PC-9 (cell line): ENCODE data around the gene B4GALNT2. TPM values are rescaled to one million over a fixed set of nuclear protein-coding genes. Genes with fewer than 3 reads are reported as not detected.

Source experiments
- BruUV-seq: library from RNA; stranded (reverse); fragments of 400-500 nt; replicated peaks from 2 replicates; lab custom pipeline; 2021; lab: Mats Ljungman, UMichigan
- CTCF ChIA-PET: fragments of 300-600 bp; sonication (Branson Sonifier 250); formaldehyde crosslinking; loops from one replicate; lab custom pipeline; 2022; ENCODE audit warnings: antibody characterized with exemption; lab: Charles Lee
- POLR2A ChIA-PET: fragments of 300-600 bp; sonication (Branson Sonifier 250); formaldehyde crosslinking; loops from one replicate; lab custom pipeline; 2022; ENCODE audit warnings: antibody characterized with exemption; ENCODE audit not compliant: unreplicated experiment; lab: Charles Lee
- DNase-seq, 2 experiments: peaks; one replicate each; pipeline versions ENCODE4 v3.0.0 to v3.0.0-alpha.2; 2015 to 2022; ENCODE audit warnings: mixed read lengths in 1 of 2
- H2AFZ ChIP-seq: fragments of 200-600 bp; sonication (generic); 2 replicates; pipeline ENCODE4 v1.8.1; 2017; ENCODE audit warnings: antibody characterized with exemption
- H3F3A ChIP-seq: fragments of 200-600 bp; sonication (generic); 2 replicates; pipeline ENCODE4 v1.8.1; 2017; ENCODE audit warnings: antibody characterized with exemption, mild to moderate bottlenecking, low read depth; ENCODE audit not compliant: insufficient read depth
- H3K27ac ChIP-seq: fragments of 200-600 bp; sonication (generic); 2 replicates; pipeline ENCODE4 v1.6.1; 2016; ENCODE audit warnings: mixed run types
- H3K27me3 ChIP-seq: fragments of 200-600 bp; sonication (generic); 2 replicates; pipeline ENCODE4 v1.6.1; 2016; ENCODE audit warnings: low read depth, mixed run types; ENCODE audit not compliant: insufficient read depth
- H3K36me3 ChIP-seq: fragments of 200-600 bp; sonication (generic); 2 replicates; pipeline ENCODE4 v1.6.1; 2016; ENCODE audit warnings: low read depth, mixed run types
- H3K4me1 ChIP-seq: fragments of 200-600 bp; sonication (generic); replicated peaks from 2 replicates; pipeline ENCODE4 v1.6.1; 2016; ENCODE audit warnings: mixed run types; ENCODE audit not compliant: insufficient read depth
- H3K4me2 ChIP-seq: fragments of 200-600 bp; sonication (generic); 2 replicates; pipeline ENCODE4 v1.6.1; 2017; ENCODE audit warnings: mixed run types
- H3K4me3 ChIP-seq: fragments of 200-600 bp; sonication (generic); 2 replicates; pipeline ENCODE4 v1.6.1; 2016; ENCODE audit warnings: mixed run types
- H3K79me2 ChIP-seq: fragments of 200-600 bp; sonication (generic); 2 replicates; pipeline ENCODE4 v1.6.1; 2017; ENCODE audit warnings: low read depth, mixed run types
- H3K9me2 ChIP-seq: fragments of 200-600 bp; sonication (generic); 2 replicates; pipeline ENCODE4 v1.8.1; 2017; ENCODE audit warnings: mild to moderate bottlenecking; ENCODE audit not compliant: insufficient read depth
- H3K9me3 ChIP-seq: fragments of 200-600 bp; sonication (generic); 2 replicates; pipeline ENCODE4 v1.8.1; 2016; ENCODE audit warnings: low read depth; ENCODE audit not compliant: insufficient read depth
- H4K20me1 ChIP-seq: fragments of 200-600 bp; sonication (generic); 2 replicates; pipeline ENCODE4 v1.8.1; 2017; ENCODE audit not compliant: insufficient read depth
- EZH2 ChIP-seq: fragments of 200-600 bp; sonication (generic); IDR thresholded peaks from 2 replicates; pipeline ENCODE4 v1.8.0; 2017; ENCODE audit warnings: antibody characterized with exemption, low read depth
- intact Hi-C: fragments of 100-400 bp; cut with micrococcal nuclease; formaldehyde crosslinking; loops from one replicate; pipeline ENCODE4 v1.10.0; 2022; ENCODE audit not compliant: unreplicated experiment
- total RNA-seq: library from RNA; stranded (reverse); gene quantifications from 2 replicates; pipeline ENCODE4 v1.2.3, GENCODE V29; 2021
- TF ChIP-seq, protein P1 (sequence below): fragments of 200-600 bp; sonication (generic); conservative IDR thresholded peaks from 2 replicates; pipeline ENCODE4 v1.6.1; 2017; ENCODE audit warnings: mixed run types, antibody characterized with exemption, mild to moderate bottlenecking, moderate library complexity

B4GALNT2 gene
- total RNA-seq, 1 experiment from 2014 or later = not detected

DNA sequence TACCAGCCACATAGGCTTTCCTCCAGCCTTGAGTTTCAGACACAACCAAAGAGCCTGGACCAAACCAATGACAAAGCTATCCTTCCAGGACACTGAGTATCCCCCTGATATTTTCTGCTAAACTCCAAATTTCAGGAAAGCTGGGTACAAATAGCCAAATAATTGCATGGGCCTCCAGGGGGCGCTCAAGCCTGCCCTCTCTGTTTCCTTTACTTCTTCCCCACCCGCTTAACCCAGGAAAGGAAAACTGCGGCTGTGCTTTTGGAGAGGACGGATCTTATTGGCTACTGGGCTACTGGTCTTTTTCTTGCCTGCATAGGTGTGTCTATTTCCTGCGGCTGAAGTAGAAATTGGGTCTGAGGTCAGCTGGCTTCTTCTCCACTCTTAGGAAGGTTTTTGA, 47.7 kb downstream of the B4GALNT2 start:
- Histone ChIP-seq H4K20me1 (no peaks in the 10 kb centered on the region), H3K27ac (no peak overlapping the region), H3K36me3 (no peaks in the 10 kb centered on the region), H3K4me1 (no peaks in the 10 kb centered on the region), H3K9me2 (no peaks in the 10 kb centered on the region), H3K27me3 (peaks cover 16% of the 10 kb centered on the region; the same call in 1 of the 2 replicates), H3K79me2 (no peaks in the 10 kb centered on the region), H3K4me3 (no peak overlapping the region), H3K4me2 (no peak overlapping the region), H3K9me3 (peaks cover 17% of the 10 kb centered on the region), H2AFZ (no peak overlapping the region), H3F3A (no peaks in the 10 kb centered on the region)
- no peak for TF ChIP-seq EZH2
- TF ChIP-seq, protein P1, sequence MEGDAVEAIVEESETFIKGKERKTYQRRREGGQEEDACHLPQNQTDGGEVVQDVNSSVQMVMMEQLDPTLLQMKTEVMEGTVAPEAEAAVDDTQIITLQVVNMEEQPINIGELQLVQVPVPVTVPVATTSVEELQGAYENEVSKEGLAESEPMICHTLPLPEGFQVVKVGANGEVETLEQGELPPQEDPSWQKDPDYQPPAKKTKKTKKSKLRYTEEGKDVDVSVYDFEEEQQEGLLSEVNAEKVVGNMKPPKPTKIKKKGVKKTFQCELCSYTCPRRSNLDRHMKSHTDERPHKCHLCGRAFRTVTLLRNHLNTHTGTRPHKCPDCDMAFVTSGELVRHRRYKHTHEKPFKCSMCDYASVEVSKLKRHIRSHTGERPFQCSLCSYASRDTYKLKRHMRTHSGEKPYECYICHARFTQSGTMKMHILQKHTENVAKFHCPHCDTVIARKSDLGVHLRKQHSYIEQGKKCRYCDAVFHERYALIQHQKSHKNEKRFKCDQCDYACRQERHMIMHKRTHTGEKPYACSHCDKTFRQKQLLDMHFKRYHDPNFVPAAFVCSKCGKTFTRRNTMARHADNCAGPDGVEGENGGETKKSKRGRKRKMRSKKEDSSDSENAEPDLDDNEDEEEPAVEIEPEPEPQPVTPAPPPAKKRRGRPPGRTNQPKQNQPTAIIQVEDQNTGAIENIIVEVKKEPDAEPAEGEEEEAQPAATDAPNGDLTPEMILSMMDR = peak; percentile 87
- intact Hi-C loops = loop anchor here (1.0 kb wide), 1 partner anchor 47 kb away; no protein-coding TSS in a partner anchor
- BruUV-seq = no TSS peak
- CTCF ChIA-PET = interaction anchor here (0.5 to 0.7 kb wide), 4 partner anchors 56 to 236 kb away, joined by 3 to 11 read pairs (median 4); partner anchors contain the start of gene SNF8
- DNase-seq = peak in 1 of 2 experiments; percentile 62
- POLR2A ChIA-PET = interaction anchor here (0.7 kb wide), 1 partner anchor 19 kb away, joined by 3 read pairs; no protein-coding TSS in a partner anchor

DNA sequence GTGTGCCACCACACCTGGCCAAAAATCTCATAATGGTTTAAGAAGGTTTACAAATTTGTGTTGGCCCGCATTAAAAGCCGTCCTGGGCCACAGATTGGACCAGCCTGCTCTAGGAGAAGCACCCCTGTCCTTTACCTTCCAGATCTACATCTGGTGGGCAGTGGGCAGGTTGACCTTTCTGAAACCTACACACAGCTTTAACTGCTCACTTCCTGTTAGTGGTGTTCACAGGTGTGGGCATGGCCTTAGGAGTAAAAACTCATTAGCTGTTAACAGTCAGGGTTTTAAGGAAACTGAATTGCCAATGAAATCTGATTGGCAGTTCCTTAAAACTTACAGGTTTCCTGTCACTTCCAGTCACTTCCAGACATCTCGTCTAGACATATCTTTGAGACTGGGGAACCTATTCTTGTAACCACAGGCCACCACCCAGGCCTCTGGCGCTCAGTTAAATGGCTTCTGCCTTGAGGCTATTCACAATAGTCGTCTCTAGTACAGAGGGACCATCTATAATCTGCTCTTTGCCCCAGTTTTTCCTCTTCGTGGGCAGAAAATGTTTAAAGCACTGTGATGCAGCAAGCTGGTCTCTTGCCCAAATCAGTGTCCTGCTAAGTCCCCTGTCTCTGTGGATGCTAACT, 48.5 kb downstream of the B4GALNT2 start:
- ChIA-PET POLR2A (interaction anchor here (0.7 kb wide), 1 partner anchor 20 kb away, joined by 3 read pairs; no protein-coding TSS in a partner anchor), CTCF (interaction anchor here (0.6 to 0.7 kb wide), 3 partner anchors 17 to 107 kb away, joined by 3 to 11 read pairs (median 3); no protein-coding TSS in a partner anchor)
- intact Hi-C loops = loop anchor here (1.0 kb wide), 1 partner anchor 46 kb away; no protein-coding TSS in a partner anchor
- H3K9me2 ChIP-seq = no peaks in the 10 kb centered on the region
- BruUV-seq = no TSS peak
- H3K4me2 ChIP-seq = no peak overlapping the region
- TF ChIP-seq EZH2 = no peak
- TF ChIP-seq, protein P1 = no peak
- H3K4me3 ChIP-seq = no peak overlapping the region
- peaks cover 8% of the 10 kb centered on the region; the same call in 1 of the 2 replicates for H3K27me3 ChIP-seq
- no peaks in the 10 kb centered on the region for H3F3A ChIP-seq
- no peaks in the 10 kb centered on the region for H4K20me1 ChIP-seq
- H3K4me1 ChIP-seq = no peaks in the 10 kb centered on the region
- no peak overlapping the region for H2AFZ ChIP-seq
- no peaks in the 10 kb centered on the region for H3K36me3 ChIP-seq
- no peaks in the 10 kb centered on the region for H3K79me2 ChIP-seq
- H3K27ac ChIP-seq = no peak overlapping the region
- DNase-seq = no peak
- H3K9me3 ChIP-seq = peaks cover 20% of the 10 kb centered on the region

DNA sequence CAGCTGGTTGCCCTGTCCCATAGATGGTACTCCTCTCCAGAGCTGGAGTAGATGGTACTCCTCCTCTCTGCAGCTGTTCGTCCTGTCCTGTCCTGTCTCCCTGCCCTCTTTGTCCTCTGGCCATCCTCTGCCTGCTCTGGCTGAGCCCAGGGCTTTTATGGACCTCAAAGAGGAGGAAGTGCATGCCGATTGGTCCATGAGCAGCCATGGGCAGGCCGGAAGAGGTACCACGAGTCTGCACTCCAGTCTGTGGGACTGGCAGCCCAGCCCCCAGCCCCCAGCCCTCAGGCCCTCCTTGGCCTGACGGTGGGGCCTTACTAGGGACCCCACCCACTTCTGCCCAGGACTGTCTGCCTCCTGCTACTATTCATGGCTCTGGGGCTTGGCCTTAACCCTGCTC, 50.8 kb downstream of the B4GALNT2 start:
- no peak overlapping the region for H3K4me2 ChIP-seq
- intact Hi-C loops = no loop called here
- H3K4me3 ChIP-seq = no peak overlapping the region
- no peak overlapping the region for H3K27ac ChIP-seq
- POLR2A ChIA-PET = no interaction called here
- TF ChIP-seq EZH2 = no peak
- TF ChIP-seq, protein P1 = no peak
- CTCF ChIA-PET = no interaction called here
- no peaks in the 10 kb centered on the region for H4K20me1 ChIP-seq
- H3F3A ChIP-seq = no peaks in the 10 kb centered on the region
- H3K27me3 ChIP-seq = no peaks in the 10 kb centered on the region
- H3K79me2 ChIP-seq = no peaks in the 10 kb centered on the region
- no peak for DNase-seq
- peaks cover 10% of the 10 kb centered on the region; the same call in 1 of the 2 replicates for H3K9me3 ChIP-seq
- H3K36me3 ChIP-seq = no peaks in the 10 kb centered on the region
- H3K9me2 ChIP-seq = no peaks in the 10 kb centered on the region
- BruUV-seq = no TSS peak
- H3K4me1 ChIP-seq = no peaks in the 10 kb centered on the region
- no peak overlapping the region for H2AFZ ChIP-seq
